ENCODE measurements around the gene PARD3B. TPM values are rescaled to one million over a fixed set of nuclear protein-coding genes. Genes with fewer than 3 reads are reported as not detected.

The PARD3B gene
- total and polyA plus RNA-seq, 3 donors from 2014 or later = 14.6 to 36.8 (median 29.6) TPM

DNA sequence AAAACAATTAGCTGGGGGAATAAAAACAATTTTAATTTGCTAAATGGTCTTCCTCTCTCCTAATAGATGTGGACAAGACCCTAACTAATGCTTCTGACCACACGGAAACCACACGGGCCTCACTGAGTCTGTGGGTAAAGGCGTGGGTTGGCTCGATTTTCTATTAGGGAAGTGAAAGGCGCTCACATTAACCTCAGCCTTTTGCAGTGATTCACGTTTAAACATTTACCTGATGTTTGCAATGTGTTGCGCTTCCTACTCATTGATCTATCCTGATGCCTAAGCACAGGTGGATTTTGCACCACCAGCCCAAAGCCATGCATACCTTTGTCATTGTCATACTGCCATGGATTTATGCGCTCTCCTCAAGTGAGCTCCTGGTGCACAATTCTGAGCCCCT lies 1101.4 kb downstream of the PARD3B start:
- 88 to 91% methylated on average over 8 of the region's 8 CpGs for WGBS, 2 donors
- TF ChIP-seq CTCF (IDR thresholded peaks at IDR 0.05) (no peak), POLR2A (IDR thresholded peaks at IDR 0.05) (no peak)
- Histone ChIP-seq H3K4me3 (no peak overlapping the region), H3K36me3 (ENCODE audit: low read depth, missing control alignments) (no peaks in the 10 kb centered on the region), H3K9me3 (no peaks in the 10 kb centered on the region), H3K27me3 (no peaks in the 10 kb centered on the region), H3K4me1 (no peaks in the 10 kb centered on the region), H3K27ac (no peak overlapping the region)
- intact Hi-C loops (cut with DNase I; ENCODE audit: low total_unique reads) = no loop called here
- no peak for DNase-seq

DNA sequence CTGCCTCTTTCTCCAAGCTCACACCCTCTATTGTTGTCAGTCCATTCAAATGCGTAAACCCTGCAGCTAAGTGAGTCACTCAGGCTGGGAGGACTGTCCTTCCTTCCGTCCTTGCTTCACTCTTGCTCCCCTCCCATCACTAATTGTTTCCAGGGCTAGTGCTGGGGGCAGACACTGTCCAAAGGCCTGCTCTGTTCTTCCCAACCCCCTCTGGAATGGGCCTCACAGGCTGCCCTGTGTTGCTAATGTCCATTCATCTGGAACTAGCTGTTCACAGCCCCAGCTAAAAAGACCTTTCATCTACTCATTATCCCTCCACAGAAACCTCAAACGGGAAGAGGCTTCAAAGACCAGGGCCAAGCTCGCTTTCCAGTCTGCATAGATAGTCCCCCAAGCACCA lies 1105.2 kb downstream of the PARD3B start:
- no peak overlapping the region for H3K27ac ChIP-seq
- H3K27me3 ChIP-seq = no peaks in the 10 kb centered on the region
- H3K9me3 ChIP-seq = no peaks in the 10 kb centered on the region
- no peak overlapping the region for H3K4me3 ChIP-seq
- WGBS, 2 donors = 78 to 83% methylated on average over 4 of the region's 4 CpGs
- TF ChIP-seq POLR2A (IDR thresholded peaks at IDR 0.05) = no peak
- no peak for TF ChIP-seq CTCF (IDR thresholded peaks at IDR 0.05)
- H3K4me1 ChIP-seq = no peaks in the 10 kb centered on the region
- DNase-seq = no peak
- no peaks in the 10 kb centered on the region for H3K36me3 ChIP-seq (ENCODE audit: low read depth, missing control alignments)
- intact Hi-C loops (cut with DNase I; ENCODE audit: low total_unique reads) = no loop called here

DNA sequence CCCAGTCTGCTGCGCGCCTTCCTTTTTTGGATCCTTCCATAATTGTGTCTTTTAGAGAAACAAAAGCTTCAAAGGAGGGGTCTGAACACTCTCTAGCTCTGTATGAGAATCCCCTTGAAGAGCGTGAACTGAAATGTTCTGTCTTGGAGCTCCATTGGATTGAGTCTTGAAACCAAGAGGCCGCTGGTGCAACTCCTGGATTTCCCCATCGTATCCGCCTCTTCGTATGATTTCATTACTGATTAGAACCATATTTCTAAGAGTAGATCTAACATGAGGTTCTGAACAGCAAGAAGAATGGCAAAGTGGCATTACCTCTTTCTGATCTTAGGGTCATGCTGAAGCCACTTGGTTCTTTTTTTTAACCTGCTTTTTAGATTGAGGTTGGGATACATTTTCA lies 1105.7 kb downstream of the PARD3B start:
- WGBS, 2 donors = 97 to 98% methylated on average over 7 of the region's 7 CpGs
- no peak for DNase-seq
- H3K27ac ChIP-seq = no peak overlapping the region
- H3K4me3 ChIP-seq = no peak overlapping the region
- no peaks in the 10 kb centered on the region for H3K36me3 ChIP-seq (ENCODE audit: low read depth, missing control alignments)
- no peaks in the 10 kb centered on the region for H3K27me3 ChIP-seq
- no peaks in the 10 kb centered on the region for H3K9me3 ChIP-seq
- H3K4me1 ChIP-seq = no peaks in the 10 kb centered on the region
- no peak for TF ChIP-seq CTCF (IDR thresholded peaks at IDR 0.05)
- TF ChIP-seq POLR2A (IDR thresholded peaks at IDR 0.05) = no peak
- intact Hi-C loops (cut with DNase I; ENCODE audit: low total_unique reads) = no loop called here

GRCh38 chr2:205651719-205652118 lies 1106.4 kb downstream of the PARD3B start:
- Histone ChIP-seq H3K9me3 (no peaks in the 10 kb centered on the region), H3K4me1 (no peaks in the 10 kb centered on the region), H3K36me3 (ENCODE audit: low read depth, missing control alignments) (no peaks in the 10 kb centered on the region), H3K27me3 (no peaks in the 10 kb centered on the region), H3K27ac (no peak overlapping the region), H3K4me3 (no peak overlapping the region)
- 0% methylated on average over 1 of the region's 1 CpG; no CpG with 5 or more reads in 1 of the 2 donors for WGBS, 2 donors
- intact Hi-C loops (cut with DNase I; ENCODE audit: low total_unique reads) = no loop called here
- no peak for DNase-seq
- TF ChIP-seq CTCF (IDR thresholded peaks at IDR 0.05) = no peak
- TF ChIP-seq POLR2A (IDR thresholded peaks at IDR 0.05) = no peak

- no peak overlapping the region for H3K4me3 ChIP-seq
- no peaks in the 10 kb centered on the region for H3K4me1 ChIP-seq
- no peaks in the 10 kb centered on the region for H3K9me3 ChIP-seq
- no peak for DNase-seq
- no peaks in the 10 kb centered on the region for H3K36me3 ChIP-seq (ENCODE audit: low read depth, missing control alignments)
- 92 to 95% methylated on average over 10 of the region's 10 CpGs for WGBS, 2 donors
- intact Hi-C loops (cut with DNase I; ENCODE audit: low total_unique reads) = no loop called here
- TF ChIP-seq CTCF (IDR thresholded peaks at IDR 0.05) = no peak
- TF ChIP-seq POLR2A (IDR thresholded peaks at IDR 0.05) = no peak
- no peaks in the 10 kb centered on the region for H3K27me3 ChIP-seq
- no peak overlapping the region for H3K27ac ChIP-seq
These were observed 1109.8 kb downstream of the PARD3B start for GRCh38 chr2:205654878-205655605.
